ENCODE data around the gene TNFAIP8L3. TPM values are rescaled to one million over a fixed set of nuclear protein-coding genes. Genes with fewer than 3 reads are reported as not detected.

TNFAIP8L3 gene
- total RNA-seq, 1 donor from 2014 or later: not detected

GRCh38 chr15:51093839-51094605 lies 684 bp downstream of the TNFAIP8L3 start:
- Mint-ChIP-seq H3K4me1 (ENCODE audit: low read depth) (peaks cover 12% of the 10 kb centered on the region), H3K27ac (no peak overlapping the region), H3K36me3 (ENCODE audit: insufficient read depth) (no peaks in the 10 kb centered on the region), H3K27me3 (peaks cover 81% of the 10 kb centered on the region), H3K4me3 (ENCODE audit: low read depth) (peak overlapping the region; percentile 70), H3K9me3 (ENCODE audit: low read depth) (no peaks in the 10 kb centered on the region)
- no peak for DNase-seq (ENCODE audit: low spot score, unreplicated experiment)
- TF ChIP-seq CTCF (IDR thresholded peaks at IDR 0.05; ENCODE audit: unreplicated experiment): no peak

- no peak for TF ChIP-seq CTCF (IDR thresholded peaks at IDR 0.05; ENCODE audit: unreplicated experiment)
- no peak overlapping the region for H3K27ac Mint-ChIP-seq
- H3K4me1 Mint-ChIP-seq (ENCODE audit: low read depth): peaks cover 8% of the 10 kb centered on the region
- no peaks in the 10 kb centered on the region for H3K36me3 Mint-ChIP-seq (ENCODE audit: insufficient read depth)
- peak overlapping the region; percentile 70 for H3K4me3 Mint-ChIP-seq (ENCODE audit: low read depth)
- no peaks in the 10 kb centered on the region for H3K9me3 Mint-ChIP-seq (ENCODE audit: low read depth)
- no peak for DNase-seq (ENCODE audit: low spot score, unreplicated experiment)
- H3K27me3 Mint-ChIP-seq: peaks cover 83% of the 10 kb centered on the region
These were observed 1.2 kb downstream of the TNFAIP8L3 start for GRCh38 chr15:51093488-51093838.

GRCh38 chr15:51092480-51093040 lies 2.1 kb downstream of the TNFAIP8L3 start:
- Mint-ChIP-seq H3K27me3 (peaks cover 76% of the 10 kb centered on the region), H3K9me3 (ENCODE audit: low read depth) (no peaks in the 10 kb centered on the region), H3K36me3 (ENCODE audit: insufficient read depth) (no peaks in the 10 kb centered on the region), H3K4me1 (ENCODE audit: low read depth) (peaks cover 4% of the 10 kb centered on the region), H3K4me3 (ENCODE audit: low read depth) (no peak overlapping the region), H3K27ac (no peak overlapping the region)
- TF ChIP-seq CTCF (IDR thresholded peaks at IDR 0.05; ENCODE audit: unreplicated experiment): no peak
- no peak for DNase-seq (ENCODE audit: low spot score, unreplicated experiment)

GRCh38 chr15:51090753-51091152 lies 4.0 kb downstream of the TNFAIP8L3 start:
- no peaks in the 10 kb centered on the region for H3K9me3 Mint-ChIP-seq (ENCODE audit: low read depth)
- no peak for DNase-seq (ENCODE audit: low spot score, unreplicated experiment)
- H3K4me3 Mint-ChIP-seq (ENCODE audit: low read depth): no peak overlapping the region
- peaks cover 6% of the 10 kb centered on the region for H3K4me1 Mint-ChIP-seq (ENCODE audit: low read depth)
- no peaks in the 10 kb centered on the region for H3K36me3 Mint-ChIP-seq (ENCODE audit: insufficient read depth)
- no peak overlapping the region for H3K27ac Mint-ChIP-seq
- no peak for TF ChIP-seq CTCF (IDR thresholded peaks at IDR 0.05; ENCODE audit: unreplicated experiment)
- H3K27me3 Mint-ChIP-seq: peaks cover 67% of the 10 kb centered on the region

GRCh38 chr15:51089699-51090453 lies 4.8 kb downstream of the TNFAIP8L3 start:
- no peak for DNase-seq (ENCODE audit: low spot score, unreplicated experiment)
- Mint-ChIP-seq H3K36me3 (ENCODE audit: insufficient read depth) (no peaks in the 10 kb centered on the region), H3K27ac (no peak overlapping the region), H3K4me3 (ENCODE audit: low read depth) (no peak overlapping the region), H3K27me3 (peaks cover 58% of the 10 kb centered on the region), H3K4me1 (ENCODE audit: low read depth) (peaks cover 9% of the 10 kb centered on the region), H3K9me3 (ENCODE audit: low read depth) (no peaks in the 10 kb centered on the region)
- TF ChIP-seq CTCF (IDR thresholded peaks at IDR 0.05; ENCODE audit: unreplicated experiment): no peak
